Panc1 (cell line): ENCODE results near the gene THSD7B. TPM values are rescaled to one million over a fixed set of nuclear protein-coding genes. Genes with fewer than 3 reads are reported as not detected.

Experiments
- ATAC-seq: fragments of 200-7000 bp; cut with Tn5 transposase; 2 replicates; pipeline ENCODE4 v1.9.1; 2020; ENCODE audit warnings: mild to moderate bottlenecking, moderate library complexity
- BruUV-seq: library from RNA; stranded (reverse); fragments of 400-500 nt; replicated peaks from 2 replicates; lab custom pipeline; 2021; lab: Mats Ljungman, UMichigan
- CTCF ChIA-PET: fragments of 300-600 bp; sonication (Branson Sonifier 250); formaldehyde crosslinking; loops from one replicate; lab custom pipeline; 2022; ENCODE audit warnings: antibody characterized with exemption; lab: Charles Lee
- POLR2A ChIA-PET: fragments of 300-600 bp; sonication (Branson Sonifier 250); formaldehyde crosslinking; loops from one replicate; lab custom pipeline; 2022; ENCODE audit warnings: antibody characterized with exemption; lab: Charles Lee
- DNase-seq: peaks from one replicate; pipeline ENCODE4 v3.0.0-alpha.2; 2010; ENCODE audit warnings: low read depth, low spot score
- H3K27ac ChIP-seq: 2 replicates; pipeline ENCODE4 v1.5.1; 2011; ENCODE audit warnings: mild to moderate bottlenecking, low read length, inconsistent platforms
- H3K27me3 ChIP-seq: fragments of 200-500 bp; sonication (Bioruptor generic); 2 replicates; pipeline ENCODE4 v1.6.0; 2014; ENCODE audit warnings: low read length, inconsistent platforms; ENCODE audit not compliant: control insufficient read depth, insufficient read depth
- H3K36me3 ChIP-seq: fragments of 200-500 bp; sonication (Bioruptor generic); 2 replicates; pipeline ENCODE4 v1.5.1; 2014; ENCODE audit warnings: inconsistent platforms, mild to moderate bottlenecking, low read length, moderate library complexity; ENCODE audit not compliant: control insufficient read depth, insufficient read depth
- H3K4me1 ChIP-seq: 2 replicates; pipeline ENCODE4 v1.5.1; 2011; ENCODE audit warnings: inconsistent platforms, mild to moderate bottlenecking, low read length, moderate library complexity; ENCODE audit not compliant: control insufficient read depth, insufficient read depth
- H3K4me3 ChIP-seq, 2 experiments: 2 replicates each; pipeline ENCODE4 v1.5.1; 2011 to 2012; ENCODE audit warnings: low read depth in 2 of 2, low read length in 2 of 2, mild to moderate bottlenecking in 2 of 2, inconsistent platforms in 1 of 2, moderate library complexity in 1 of 2
- H3K9me3 ChIP-seq: fragments of 200-500 bp; sonication (Bioruptor generic); 2 replicates; pipeline ENCODE4 v1.5.1; 2014; ENCODE audit warnings: low read depth, mild to moderate bottlenecking, inconsistent platforms, low read length, moderate library complexity; ENCODE audit not compliant: control insufficient read depth, insufficient read depth
- CTCF ChIP-seq: fragments of 450-650 bp; IDR thresholded peaks from 2 replicates; pipeline ENCODE4 v1.5.1; 2017; ENCODE audit warnings: mild to moderate bottlenecking
- POLR2AphosphoS5 ChIP-seq: IDR thresholded peaks from 2 replicates; pipeline ENCODE4 v1.6.1; 2012; ENCODE audit warnings: mild to moderate bottlenecking, low read depth, low read length, moderate library complexity
- REST ChIP-seq, 2 experiments: IDR thresholded peaks; 2 replicates each; pipeline ENCODE4 v1.6.1; 2011 to 2012; ENCODE audit warnings: low read depth in 2 of 2, control low read depth in 1 of 2, low read length in 1 of 2, mild to moderate bottlenecking in 1 of 2, moderate library complexity in 1 of 2; ENCODE audit not compliant: insufficient read depth in 1 of 2
- SIN3A ChIP-seq: IDR thresholded peaks from 2 replicates; pipeline ENCODE4 v1.6.1; 2012; ENCODE audit warnings: low read depth, mild to moderate bottlenecking, low read length, moderate library complexity, borderline replicate concordance; ENCODE audit not compliant: insufficient read depth
- TCF7L2 ChIP-seq: IDR thresholded peaks from 2 replicates; pipeline ENCODE4 v1.6.1; 2011; ENCODE audit warnings: mild to moderate bottlenecking, low read depth, low read length, inconsistent platforms
- in situ Hi-C: cut with HindIII; loops from 2 replicates; pipeline ENCODE4 v1.10.0; 2016; ENCODE audit warnings: low sequenced_read_pairs, low pct_unique_long_range_greater_than_20kb
- intact Hi-C: fragments of 100-400 bp; cut with micrococcal nuclease; formaldehyde crosslinking; loops from one replicate; pipeline ENCODE4 v1.10.0; 2022; ENCODE audit not compliant: unreplicated experiment
- total RNA-seq: library from RNA; stranded (reverse); gene quantifications from one replicate; pipeline ENCODE4 v1.2.1, GENCODE V29; 2021; ENCODE audit not compliant: unreplicated experiment

THSD7B gene
- total RNA-seq, 1 experiment from 2014 or later, result not detected

- Histone ChIP-seq H3K9me3 (no peaks in the 10 kb centered on the region), H3K27ac (no peak overlapping the region), H3K27me3 (no peaks in the 10 kb centered on the region), H3K4me1 (no peaks in the 10 kb centered on the region), H3K36me3 (no peaks in the 10 kb centered on the region), H3K4me3 (no peak overlapping the region)
- ATAC-seq (no peak), DNase-seq (no peak)
- in situ Hi-C loops, result no loop called here
- no TSS peak for BruUV-seq
- ChIA-PET POLR2A (no interaction called here), CTCF (interaction anchor here (0.6 kb wide), 1 partner anchor 562 kb away, joined by 5 read pairs; no protein-coding TSS in a partner anchor)
- intact Hi-C loops, result no loop called here
- TF ChIP-seq CTCF (no peak), REST (IDR thresholded peaks at IDR 0.05; ENCODE audit: insufficient read depth in 1 of 2, low read depth in 2 of 2, low read length in 1 of 2) (no peak)
Observed at GRCh38 chr2:136985044-136985443, 219.7 kb downstream of the THSD7B start.

GRCh38 chr2:136986605-136987221 is 221.4 kb downstream of the THSD7B start:
- POLR2A ChIA-PET, result no interaction called here
- Histone ChIP-seq H3K27me3 (no peaks in the 10 kb centered on the region), H3K27ac (no peak overlapping the region), H3K4me3 (no peak overlapping the region), H3K36me3 (no peaks in the 10 kb centered on the region), H3K9me3 (no peaks in the 10 kb centered on the region), H3K4me1 (no peaks in the 10 kb centered on the region)
- intact Hi-C loops (no loop called here), in situ Hi-C loops (no loop called here)
- BruUV-seq, result no TSS peak
- no peak for DNase-seq
- ATAC-seq, result no peak
- CTCF ChIA-PET, result no interaction called here
- TF ChIP-seq POLR2AphosphoS5 (no peak), REST (IDR thresholded peaks at IDR 0.05; ENCODE audit: insufficient read depth in 1 of 2, low read depth in 2 of 2, low read length in 1 of 2) (no peak), TCF7L2 (no peak), SIN3A (no peak), CTCF (no peak)
